Colonic mucosa (tissue), 4 donors: ENCODE data around the gene AP1S3. TPM values are rescaled to one million over a fixed set of nuclear protein-coding genes. Genes with fewer than 3 reads are reported as not detected.

Source experiments
- DNase-seq: peaks from one replicate; pipeline ENCODE4 v3.0.0-alpha.2; 2020
- H3K27ac ChIP-seq: fragments of 200-600 bp; one replicate; pipeline ENCODE4 v1.8.0; 2021
- H3K27me3 ChIP-seq: fragments of 200-600 bp; one replicate; pipeline ENCODE4 v1.8.0; 2021
- H3K36me3 ChIP-seq: fragments of 200-600 bp; one replicate; pipeline ENCODE4 v1.8.0; 2021
- H3K4me1 ChIP-seq: fragments of 200-600 bp; one replicate; pipeline ENCODE4 v1.8.0; 2021; ENCODE audit warnings: mild to moderate bottlenecking
- H3K4me3 ChIP-seq: fragments of 200-600 bp; one replicate; pipeline ENCODE4 v1.8.0; 2021
- H3K9ac ChIP-seq, 2 donors: one replicate each; pipeline ENCODE4 v1.7.0; 2013; ENCODE audit warnings: control low read depth in 2 of 2, low read depth in 2 of 2, low read length in 2 of 2
- H3K9me3 ChIP-seq: fragments of 200-600 bp; one replicate; pipeline ENCODE4 v1.8.0; 2021
- CTCF ChIP-seq: fragments of 200-600 bp; IDR thresholded peaks from one replicate; pipeline ENCODE4 v1.8.0; 2022; ENCODE audit warnings: antibody characterized with exemption, mild to moderate bottlenecking
- intact Hi-C: fragments of 100-400 bp; cut with DNase I; formaldehyde crosslinking; loops from one replicate; pipeline ENCODE4 v1.14.1; 2022
- total RNA-seq, 2 donors: library from RNA; stranded (reverse); fragmentation: NEBNext Ultra II Directional in 1 of 2; extraction: Animal tissue kit (Norgen Biotek cat#: 25700) in 1 of 2; gene quantifications; one replicate each; pipeline ENCODE4 v1.2.1, GENCODE V29; 2021
- donor health status: healthy.
- donor health status: DM: no; HTN: no; CAD: no.
- donor health status: DM: no; HTN: no; CAD: no.

Gene AP1S3
- total RNA-seq, 2 donors from 2014 or later = 8.8 to 12.0 TPM

- H3K4me3 ChIP-seq = no peak overlapping the region
- H3K9me3 ChIP-seq = no peaks in the 10 kb centered on the region
- DNase-seq = no peak
- no peak overlapping the region for H3K27ac ChIP-seq
- H3K27me3 ChIP-seq = no peaks in the 10 kb centered on the region
- intact Hi-C loops = no loop called here
- no peaks in the 10 kb centered on the region for H3K36me3 ChIP-seq
- no peak overlapping the region for H3K9ac ChIP-seq
- no peaks in the 10 kb centered on the region for H3K4me1 ChIP-seq
- no peak for TF ChIP-seq CTCF
Measured at GRCh38 chr2:223711596-223712326, 125.6 kb downstream of the AP1S3 start.

Other genes with a start within 250 kb of the AP1S3 start
- 1 to 10 TPM; 2.9 to 4.1 TPM for gene SCG2, start 235.2 kb downstream of the AP1S3 start, total RNA-seq
- 10 to 100 TPM; 50.0 to 63.5 TPM for gene WDFY1, start 107.8 kb upstream of the AP1S3 start, total RNA-seq
- 10 to 100 TPM; 40.8 to 49.4 TPM for gene MRPL44, start 119.9 kb upstream of the AP1S3 start, total RNA-seq
- 10 to 100 TPM; 13.6 to 19.2 TPM for gene SERPINE2, start 201.7 kb upstream of the AP1S3 start, total RNA-seq